GM19099 (cell line): ENCODE measurements around the gene BABAM2.

Experiments
- POLR2A ChIP-seq: IDR thresholded peaks from 3 replicates; pipeline ENCODE4 v1.6.1; 2011; ENCODE audit warnings: low read depth; ENCODE audit not compliant: insufficient read length; ENCODE audit errors: extremely low read depth

The BABAM2 gene

GRCh38 chr2:28279371-28279770 is 388.8 kb downstream of the BABAM2 start:
- TF ChIP-seq POLR2A = no peak

- TF ChIP-seq POLR2A = no peak
These were observed 390.1 kb downstream of the BABAM2 start for GRCh38 chr2:28280619-28281018.

- no peak for TF ChIP-seq POLR2A
These were observed 391.2 kb downstream of the BABAM2 start for GRCh38 chr2:28281739-28282138.

GRCh38 chr2:28282248-28282647 is 391.7 kb downstream of the BABAM2 start:
- TF ChIP-seq POLR2A = no peak

GRCh38 chr2:28282861-28283646 is 392.5 kb downstream of the BABAM2 start:
- TF ChIP-seq POLR2A = no peak

GRCh38 chr2:28283861-28284260 is 393.3 kb downstream of the BABAM2 start:
- no peak for TF ChIP-seq POLR2A

- no peak for TF ChIP-seq POLR2A
These were observed 396.1 kb downstream of the BABAM2 start for GRCh38 chr2:28286678-28287077.

- no peak for TF ChIP-seq POLR2A
These were observed 396.9 kb downstream of the BABAM2 start for GRCh38 chr2:28287256-28287915.

- no peak for TF ChIP-seq POLR2A
These were observed 398.1 kb downstream of the BABAM2 start for GRCh38 chr2:28288620-28289019.

- TF ChIP-seq POLR2A = no peak
These were observed 401.4 kb downstream of the BABAM2 start for GRCh38 chr2:28291811-28292440.

- no peak for TF ChIP-seq POLR2A
These were observed 402.0 kb downstream of the BABAM2 start for GRCh38 chr2:28292491-28292890.

- no peak for TF ChIP-seq POLR2A
These were observed 402.9 kb downstream of the BABAM2 start for GRCh38 chr2:28293416-28293815.

- TF ChIP-seq POLR2A = no peak
These were observed 403.9 kb downstream of the BABAM2 start for GRCh38 chr2:28294451-28294850.

GRCh38 chr2:28296243-28296642 is 405.7 kb downstream of the BABAM2 start:
- TF ChIP-seq POLR2A = no peak

- TF ChIP-seq POLR2A = no peak
These were observed 406.4 kb downstream of the BABAM2 start for GRCh38 chr2:28296904-28297303.

- TF ChIP-seq POLR2A = no peak
These were observed 407.0 kb downstream of the BABAM2 start for GRCh38 chr2:28297531-28297930.
